IPS-15b (cell line): ENCODE measurements around the gene CCL23.

Source experiments
- H3K27me3 ChIP-seq: one replicate; pipeline ENCODE4 v1.6.1; 2013; ENCODE audit warnings: low read length; ENCODE audit not compliant: control insufficient read depth, insufficient read depth
- H3K36me3 ChIP-seq: one replicate; pipeline ENCODE4 v1.6.1; 2013; ENCODE audit warnings: low read length; ENCODE audit not compliant: control insufficient read depth, insufficient read depth
- H3K4me1 ChIP-seq: one replicate; pipeline ENCODE4 v1.6.1; 2013; ENCODE audit warnings: mild to moderate bottlenecking, low read length; ENCODE audit not compliant: control insufficient read depth, insufficient read depth
- H3K4me3 ChIP-seq: one replicate; pipeline ENCODE4 v1.5.1; 2013; ENCODE audit warnings: low read depth, low read length
- H3K9ac ChIP-seq: one replicate; pipeline ENCODE4 v1.6.1; 2013; ENCODE audit warnings: low read depth, mild to moderate bottlenecking, low read length
- H3K9me3 ChIP-seq: one replicate; pipeline ENCODE4 v1.6.1; 2013; ENCODE audit warnings: mild to moderate bottlenecking, low read length; ENCODE audit not compliant: control insufficient read depth, insufficient read depth

CCL23 gene

DNA sequence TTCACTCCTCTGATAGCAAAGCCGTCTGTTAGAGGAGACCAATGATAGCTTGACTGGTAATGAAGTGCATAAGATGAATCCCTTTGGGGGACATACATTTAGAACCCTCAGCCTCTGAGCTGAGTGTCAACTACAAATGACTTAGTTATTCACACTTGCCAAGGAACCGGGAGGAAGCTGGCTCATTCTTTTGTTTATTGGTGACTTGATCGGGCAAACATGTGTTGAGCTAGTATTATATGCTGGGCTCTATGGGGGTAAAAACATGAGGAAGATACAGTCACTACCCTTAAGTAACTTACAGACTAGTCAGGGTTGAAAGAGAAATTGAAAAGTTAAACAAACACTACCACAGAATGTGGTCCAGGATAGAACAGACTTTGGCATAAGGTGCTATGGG, 39.4 kb downstream of the CCL23 start:
- no peaks in the 10 kb centered on the region for H3K27me3 ChIP-seq
- no peaks in the 10 kb centered on the region for H3K36me3 ChIP-seq
- H3K9me3 ChIP-seq: no peaks in the 10 kb centered on the region
- H3K4me1 ChIP-seq: no peaks in the 10 kb centered on the region
- no peak overlapping the region for H3K4me3 ChIP-seq
- H3K9ac ChIP-seq: no peak overlapping the region

DNA sequence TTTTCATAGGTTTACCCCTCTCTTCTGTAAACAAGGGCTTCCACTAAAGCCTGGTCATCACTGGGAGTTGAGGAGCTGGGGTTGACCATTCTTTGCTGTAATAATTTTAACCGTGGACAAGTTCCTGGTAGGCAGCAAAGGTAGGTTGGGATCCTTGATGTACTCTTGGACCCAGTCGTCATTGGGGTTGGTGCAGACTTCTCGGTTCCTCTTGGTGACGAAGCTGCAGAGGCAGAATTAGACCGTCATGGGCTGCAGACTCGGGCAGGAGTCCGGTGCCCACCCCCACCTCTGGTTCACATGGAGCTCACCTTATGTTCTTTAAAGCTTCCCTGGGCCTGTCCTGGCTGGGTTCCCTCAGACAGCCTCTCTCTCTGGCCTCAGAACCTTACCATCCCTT, 40.3 kb downstream of the CCL23 start:
- Histone ChIP-seq H3K4me3 (no peak overlapping the region), H3K27me3 (no peaks in the 10 kb centered on the region), H3K9me3 (no peaks in the 10 kb centered on the region), H3K4me1 (no peaks in the 10 kb centered on the region), H3K9ac (no peak overlapping the region), H3K36me3 (no peaks in the 10 kb centered on the region)

DNA sequence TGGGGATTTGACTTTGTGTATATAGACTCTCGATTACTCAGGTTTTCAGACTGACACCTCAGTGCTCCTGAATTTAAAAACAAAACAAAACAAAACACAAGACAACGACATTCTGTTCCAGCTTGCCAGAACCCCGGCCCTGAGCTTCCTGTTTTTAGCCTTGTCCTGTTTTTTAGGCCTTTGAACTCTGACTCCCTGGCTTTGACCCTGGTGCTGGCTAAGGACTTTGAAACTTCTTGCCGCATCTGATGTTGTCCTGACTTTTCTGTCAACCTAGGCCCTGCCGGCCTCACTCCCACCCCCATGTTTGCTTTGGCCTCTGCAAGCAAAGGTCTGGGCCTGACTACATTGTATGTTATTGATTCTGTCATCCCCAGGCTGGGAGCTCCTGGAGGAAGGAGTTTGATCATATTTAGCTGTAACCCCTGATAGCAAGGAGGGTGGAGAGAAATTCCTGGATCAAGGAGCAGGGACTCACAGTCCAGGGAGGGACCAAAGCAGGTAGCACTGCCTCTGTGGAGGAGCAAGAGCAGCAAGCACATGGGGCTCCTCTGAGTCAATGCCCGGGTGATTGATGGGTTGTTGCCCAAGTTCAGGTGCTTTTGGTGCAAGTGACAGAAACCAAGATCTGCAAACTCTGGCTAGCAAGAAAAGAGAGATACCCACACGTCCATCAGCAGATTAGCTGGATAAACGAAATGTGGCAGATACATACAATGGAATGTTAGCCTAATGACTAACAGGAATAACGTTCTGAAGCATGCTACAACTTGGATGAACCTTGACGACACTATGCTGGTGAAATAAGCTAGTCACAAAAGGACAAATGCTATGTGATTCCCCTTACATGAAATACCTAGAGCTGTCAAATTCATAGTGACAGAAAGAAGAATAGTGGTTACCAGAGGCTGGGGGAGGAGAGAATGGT, 44.2 kb downstream of the CCL23 start:
- no peaks in the 10 kb centered on the region for H3K36me3 ChIP-seq
- no peaks in the 10 kb centered on the region for H3K4me1 ChIP-seq
- no peaks in the 10 kb centered on the region for H3K9me3 ChIP-seq
- H3K9ac ChIP-seq: no peak overlapping the region
- H3K4me3 ChIP-seq: no peak overlapping the region
- no peaks in the 10 kb centered on the region for H3K27me3 ChIP-seq

DNA sequence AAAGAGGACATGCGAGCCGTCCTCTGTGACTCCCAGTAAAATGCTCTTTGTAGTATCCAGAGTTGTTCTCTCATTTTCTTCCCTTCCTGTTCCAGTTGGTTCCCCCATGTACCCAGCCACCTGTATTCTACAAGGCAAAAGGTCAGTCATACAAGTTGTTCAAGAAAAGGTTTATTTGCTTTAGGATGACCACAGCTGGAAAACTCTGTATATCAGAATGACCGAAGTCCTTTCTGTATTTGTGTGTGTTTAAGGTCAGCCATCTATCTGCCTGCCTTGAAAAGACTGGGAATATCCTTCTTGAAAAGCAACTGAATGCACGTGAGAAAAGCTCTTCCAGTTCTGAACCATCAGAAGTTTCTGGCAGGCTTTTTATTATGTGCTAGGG, 44.8 kb downstream of the CCL23 start:
- Histone ChIP-seq H3K4me3 (no peak overlapping the region), H3K36me3 (no peaks in the 10 kb centered on the region), H3K9me3 (no peaks in the 10 kb centered on the region), H3K4me1 (no peaks in the 10 kb centered on the region), H3K27me3 (no peaks in the 10 kb centered on the region), H3K9ac (no peak overlapping the region)

DNA sequence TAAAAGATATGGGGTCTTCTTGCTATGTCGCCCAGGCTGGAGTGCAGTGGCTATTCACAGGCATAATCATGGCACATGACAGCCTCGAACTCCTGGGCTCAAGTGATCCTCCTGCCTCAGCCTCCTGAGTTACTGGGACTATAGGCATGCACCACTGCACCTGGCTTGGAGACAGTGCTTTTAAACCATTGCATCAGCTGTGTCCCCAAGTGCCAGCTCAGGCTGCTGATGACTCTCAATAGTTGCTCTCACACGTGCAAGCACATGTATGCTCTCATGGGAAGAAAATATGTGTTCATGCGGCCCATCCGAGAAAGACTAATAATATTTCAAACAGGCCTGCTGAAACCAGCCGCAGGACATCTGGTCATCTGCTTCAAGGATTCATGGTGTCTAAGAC, 45.2 kb downstream of the CCL23 start:
- H3K36me3 ChIP-seq: no peaks in the 10 kb centered on the region
- no peaks in the 10 kb centered on the region for H3K4me1 ChIP-seq
- H3K27me3 ChIP-seq: no peaks in the 10 kb centered on the region
- no peak overlapping the region for H3K4me3 ChIP-seq
- no peaks in the 10 kb centered on the region for H3K9me3 ChIP-seq
- no peak overlapping the region for H3K9ac ChIP-seq

DNA sequence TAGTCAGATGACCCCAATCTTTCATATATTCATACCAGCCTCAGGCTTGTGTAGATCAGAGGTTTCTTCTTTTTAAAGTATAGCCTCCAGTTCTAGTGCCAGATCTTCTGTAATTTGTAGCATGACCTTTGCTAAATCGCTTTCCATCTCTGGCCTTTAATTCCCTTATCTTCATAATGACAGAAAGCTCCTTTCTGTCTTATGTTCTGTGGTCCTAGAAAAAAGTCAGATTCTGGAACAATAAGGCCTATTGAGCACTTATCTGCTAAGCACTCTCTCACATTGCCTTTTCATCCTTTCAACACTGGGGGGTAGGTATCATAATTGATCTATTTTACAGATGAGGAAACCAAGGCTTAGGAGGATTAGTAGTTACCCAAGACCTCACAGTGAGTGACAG, 45.7 kb downstream of the CCL23 start:
- H3K36me3 ChIP-seq: no peaks in the 10 kb centered on the region
- H3K4me3 ChIP-seq: no peak overlapping the region
- H3K4me1 ChIP-seq: no peaks in the 10 kb centered on the region
- no peaks in the 10 kb centered on the region for H3K9me3 ChIP-seq
- no peaks in the 10 kb centered on the region for H3K27me3 ChIP-seq
- no peak overlapping the region for H3K9ac ChIP-seq

DNA sequence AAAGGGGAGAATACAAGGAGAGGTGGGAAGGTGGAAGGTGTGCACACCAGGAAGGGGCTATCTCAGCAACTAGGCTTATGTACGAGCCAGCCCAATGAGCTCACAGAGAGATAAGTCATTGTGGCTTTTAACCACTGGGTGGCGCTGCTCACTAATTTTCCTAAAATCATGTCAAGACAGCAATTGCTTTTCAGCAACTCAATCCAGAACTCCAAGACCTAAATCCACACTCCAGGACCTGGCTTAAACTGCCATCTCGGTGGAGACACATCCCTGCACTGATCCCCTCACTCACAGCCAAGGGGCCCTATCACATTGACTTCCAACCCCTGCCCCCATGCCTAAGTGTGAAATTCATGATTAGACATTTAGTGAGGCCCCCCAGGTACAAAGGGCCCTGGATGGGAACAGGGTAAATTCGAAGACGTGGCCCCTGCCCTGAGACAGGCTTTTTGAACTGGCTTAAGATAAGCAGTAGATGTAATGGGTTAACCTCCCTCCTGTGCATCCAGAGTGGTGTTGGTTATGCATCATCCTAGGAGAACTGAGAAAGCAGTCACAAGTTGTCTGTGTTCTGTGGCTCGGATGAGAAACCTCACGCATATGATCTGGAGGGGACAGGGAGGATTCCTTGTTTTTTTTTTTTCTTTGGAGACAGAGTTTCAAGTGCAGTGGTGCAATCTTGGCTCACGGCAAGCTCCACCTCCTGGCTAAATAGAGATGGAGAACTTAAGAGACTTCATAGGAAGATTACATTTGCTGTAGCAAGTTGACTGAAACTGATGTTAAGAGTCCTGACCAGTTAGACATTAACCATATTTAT, 48.0 kb downstream of the CCL23 start:
- Histone ChIP-seq H3K36me3 (no peaks in the 10 kb centered on the region), H3K4me3 (no peak overlapping the region), H3K9ac (no peak overlapping the region), H3K27me3 (no peaks in the 10 kb centered on the region), H3K4me1 (no peaks in the 10 kb centered on the region), H3K9me3 (no peaks in the 10 kb centered on the region)

DNA sequence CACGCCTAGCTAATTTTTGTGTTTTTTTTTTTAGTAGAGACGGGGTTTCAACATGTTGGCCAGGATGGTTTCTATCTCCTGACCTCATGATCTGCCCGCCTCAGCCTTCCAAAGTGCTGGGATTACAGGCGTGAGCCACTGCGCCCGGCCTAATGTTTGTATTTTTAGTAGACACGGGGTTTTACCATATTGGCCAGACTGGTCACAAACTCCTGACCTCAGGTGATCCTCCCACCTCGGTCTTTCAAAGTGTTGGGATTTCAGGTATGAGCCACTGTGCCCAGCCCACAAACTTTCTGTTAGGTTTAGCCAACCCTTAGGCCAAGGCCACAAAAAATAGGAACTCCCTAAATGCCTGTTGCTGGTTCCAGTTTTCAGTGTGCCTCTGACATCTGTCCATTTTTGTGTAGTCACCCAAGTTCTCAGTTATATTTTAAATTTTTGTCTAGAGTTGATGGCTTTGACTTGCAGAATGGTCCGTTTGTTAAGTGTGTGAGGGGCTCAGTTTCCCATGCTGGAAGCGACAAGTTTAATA, 49.2 kb downstream of the CCL23 start:
- Histone ChIP-seq H3K9ac (no peak overlapping the region), H3K9me3 (no peaks in the 10 kb centered on the region), H3K4me3 (no peak overlapping the region), H3K36me3 (no peaks in the 10 kb centered on the region), H3K27me3 (no peaks in the 10 kb centered on the region), H3K4me1 (no peaks in the 10 kb centered on the region)

DNA sequence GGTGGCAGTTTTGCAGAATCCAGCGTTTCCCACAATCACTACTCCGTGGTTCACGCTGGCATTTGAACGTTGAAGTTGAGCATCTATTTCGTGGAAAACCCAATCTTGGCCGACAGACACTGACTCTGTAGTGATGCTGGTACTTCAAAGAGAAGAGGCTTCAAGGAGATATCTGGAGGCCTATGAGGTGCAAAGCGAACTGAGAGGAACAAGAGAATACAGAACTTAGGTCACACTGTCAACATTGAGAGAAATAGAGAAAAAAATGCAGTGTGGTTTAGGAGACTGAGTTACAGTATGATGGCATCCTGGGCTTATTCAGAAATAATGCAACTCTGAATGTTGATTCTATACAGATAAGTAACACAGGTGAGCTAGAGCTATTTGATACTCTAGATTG, 52.5 kb downstream of the CCL23 start:
- Histone ChIP-seq H3K4me3 (no peak overlapping the region), H3K27me3 (no peaks in the 10 kb centered on the region), H3K9me3 (no peaks in the 10 kb centered on the region), H3K4me1 (no peaks in the 10 kb centered on the region), H3K36me3 (no peaks in the 10 kb centered on the region), H3K9ac (no peak overlapping the region)

DNA sequence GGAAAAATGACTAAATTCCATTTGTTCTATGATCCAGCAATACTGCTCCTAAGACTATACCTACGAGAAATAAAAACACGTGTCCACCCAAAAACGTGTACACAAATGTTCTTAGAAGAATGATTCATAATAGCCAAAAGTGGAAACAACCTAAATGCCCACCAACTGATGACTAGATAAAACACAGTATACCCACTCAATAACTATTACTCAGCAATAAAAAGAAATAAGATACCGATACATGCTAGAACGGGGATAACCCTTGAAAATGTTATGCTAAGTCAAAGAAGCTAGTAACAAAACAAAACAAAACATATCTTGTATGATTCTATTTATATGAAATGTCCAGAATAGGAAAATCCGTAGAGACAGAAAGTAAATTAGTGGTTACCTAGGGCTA, 54.1 kb downstream of the CCL23 start:
- H3K27me3 ChIP-seq: no peaks in the 10 kb centered on the region
- H3K4me1 ChIP-seq: no peaks in the 10 kb centered on the region
- H3K4me3 ChIP-seq: no peak overlapping the region
- no peaks in the 10 kb centered on the region for H3K9me3 ChIP-seq
- no peaks in the 10 kb centered on the region for H3K36me3 ChIP-seq
- no peak overlapping the region for H3K9ac ChIP-seq
